Measurements from ENCODE around the gene ABCA7.
A peak's percentile ranks its signal among the peaks of the same experiment; 100 is the strongest.

DNA sequence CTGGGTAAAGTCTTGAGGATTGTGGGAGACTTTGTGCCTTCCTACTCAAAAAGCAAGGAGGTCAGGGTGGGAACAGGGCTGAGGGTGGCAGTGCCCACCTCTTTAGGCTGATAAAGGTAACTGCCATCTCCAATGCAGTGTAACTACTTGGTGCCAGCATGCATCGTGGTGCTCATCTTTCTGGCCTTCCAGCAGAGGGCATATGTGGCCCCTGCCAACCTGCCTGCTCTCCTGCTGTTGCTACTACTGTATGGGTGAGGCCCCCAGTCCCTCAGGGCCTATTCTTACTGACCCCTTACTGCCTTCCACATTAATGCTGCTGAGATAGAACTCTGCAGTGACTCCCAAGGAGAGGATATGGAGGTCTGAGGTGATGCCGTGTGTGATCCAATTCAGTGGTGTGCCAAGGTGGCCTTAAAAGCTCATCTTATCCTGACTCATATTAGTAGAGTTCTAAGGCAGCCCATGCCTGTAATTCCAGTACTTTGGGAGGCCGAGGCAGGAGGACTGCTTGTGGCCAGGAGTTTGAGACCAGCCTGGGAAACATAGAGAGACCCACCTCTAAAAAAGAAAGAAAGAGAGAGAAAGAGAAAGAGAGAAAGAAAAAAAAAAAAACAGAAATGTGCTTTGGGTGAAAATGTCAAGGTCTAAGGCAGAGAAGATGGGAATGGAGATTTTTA, 17.4 kb downstream of the ABCA7 start:
- TF ChIP-seq, protein P1, sequence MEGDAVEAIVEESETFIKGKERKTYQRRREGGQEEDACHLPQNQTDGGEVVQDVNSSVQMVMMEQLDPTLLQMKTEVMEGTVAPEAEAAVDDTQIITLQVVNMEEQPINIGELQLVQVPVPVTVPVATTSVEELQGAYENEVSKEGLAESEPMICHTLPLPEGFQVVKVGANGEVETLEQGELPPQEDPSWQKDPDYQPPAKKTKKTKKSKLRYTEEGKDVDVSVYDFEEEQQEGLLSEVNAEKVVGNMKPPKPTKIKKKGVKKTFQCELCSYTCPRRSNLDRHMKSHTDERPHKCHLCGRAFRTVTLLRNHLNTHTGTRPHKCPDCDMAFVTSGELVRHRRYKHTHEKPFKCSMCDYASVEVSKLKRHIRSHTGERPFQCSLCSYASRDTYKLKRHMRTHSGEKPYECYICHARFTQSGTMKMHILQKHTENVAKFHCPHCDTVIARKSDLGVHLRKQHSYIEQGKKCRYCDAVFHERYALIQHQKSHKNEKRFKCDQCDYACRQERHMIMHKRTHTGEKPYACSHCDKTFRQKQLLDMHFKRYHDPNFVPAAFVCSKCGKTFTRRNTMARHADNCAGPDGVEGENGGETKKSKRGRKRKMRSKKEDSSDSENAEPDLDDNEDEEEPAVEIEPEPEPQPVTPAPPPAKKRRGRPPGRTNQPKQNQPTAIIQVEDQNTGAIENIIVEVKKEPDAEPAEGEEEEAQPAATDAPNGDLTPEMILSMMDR (IDR thresholded peaks at IDR 0.05; ENCODE audit: low read depth, low read length): peak; percentile 25
- TF ChIP-seq, protein P2, sequence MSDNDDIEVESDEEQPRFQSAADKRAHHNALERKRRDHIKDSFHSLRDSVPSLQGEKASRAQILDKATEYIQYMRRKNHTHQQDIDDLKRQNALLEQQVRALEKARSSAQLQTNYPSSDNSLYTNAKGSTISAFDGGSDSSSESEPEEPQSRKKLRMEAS (IDR thresholded peaks at IDR 0.05; ENCODE audit: low read depth, low read length): no peak
- TF ChIP-seq POLR2A (IDR thresholded peaks at IDR 0.05; ENCODE audit: extremely low read depth, insufficient read length): no peak
- no peak for TF ChIP-seq MYC (IDR thresholded peaks at IDR 0.05; ENCODE audit: low read depth, low read length)

All from NB4 (cell line).